HAP-1 (cell line): ENCODE results near the gene MAP6D1.
"Not testable (repeated sequence)": the region's sequence is repeated elsewhere in the genome, so short reads cannot be mapped to it uniquely, and the experiment has no call there.

Source experiments
- DNase-seq, 2 experiments: peaks; one replicate each; pipeline ENCODE4 v3.0.0-alpha.2; 2016 to 2020; ENCODE audit warnings: low spot score in 2 of 2
- H3K27me3 ChIP-seq: fragments of 250-450 bp; sonication (Bioruptor Pico); 2 replicates; pipeline ENCODE4 v1.5.1; 2020; ENCODE audit warnings: low read depth, mild to moderate bottlenecking, moderate library complexity
- H3K36me3 ChIP-seq: fragments of 250-450 bp; sonication (Bioruptor Pico); replicated peaks from 2 replicates; pipeline ENCODE4 v1.5.1; 2020; ENCODE audit warnings: mild to moderate bottlenecking
- H3K4me1 ChIP-seq: fragments of 250-450 bp; sonication (Bioruptor Pico); 2 replicates; pipeline ENCODE4 v1.5.1; 2020; ENCODE audit warnings: mild to moderate bottlenecking
- H3K4me3 ChIP-seq: fragments of 250-450 bp; sonication (Bioruptor Pico); 2 replicates; pipeline ENCODE4 v1.5.1; 2020; ENCODE audit warnings: mild to moderate bottlenecking, moderate library complexity
- H3K9me3 ChIP-seq: fragments of 250-450 bp; sonication (Bioruptor Pico); 2 replicates; pipeline ENCODE4 v1.5.1; 2020; ENCODE audit warnings: mild to moderate bottlenecking, moderate library complexity
- in situ Hi-C: fragments of 300-500 bp; cut with MboI; formaldehyde crosslinking; loops from 3 replicates; pipeline ENCODE4 v1.14.3; 2020; ENCODE audit warnings: low sequenced_read_pairs, inconsistent platforms, mixed read lengths

Gene MAP6D1

DNA sequence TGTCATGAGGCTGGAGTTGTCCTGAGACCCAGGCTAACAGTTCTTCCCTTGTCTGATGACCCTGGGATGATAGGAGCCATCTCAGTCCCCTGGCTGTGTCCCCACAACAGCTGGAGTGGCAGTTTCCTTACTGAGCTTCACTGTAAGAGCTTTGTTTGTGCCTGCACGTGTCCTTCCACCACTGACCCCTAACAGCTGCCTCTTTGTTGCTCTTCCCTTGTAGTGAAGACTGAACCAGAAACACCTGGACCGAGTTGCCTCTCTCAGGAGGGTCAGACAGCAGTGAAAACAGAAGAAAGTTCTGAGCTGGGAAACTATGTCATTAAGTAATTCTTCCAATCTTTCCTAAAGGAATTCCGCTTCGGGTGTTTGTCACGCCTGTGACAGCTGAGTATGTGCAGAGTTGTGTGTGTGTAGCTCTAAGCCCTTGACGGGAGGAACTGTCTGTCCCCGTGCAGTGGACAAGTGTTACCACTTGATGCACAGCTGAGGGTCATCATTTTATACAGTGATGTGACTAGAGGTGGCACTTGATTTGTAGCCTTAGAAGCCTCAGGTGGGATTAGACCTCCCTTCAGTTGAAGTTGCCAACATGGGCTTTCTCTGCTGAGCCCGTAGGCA is 25.0 kb downstream of the MAP6D1 start:
- DNase-seq = no peak
- Histone ChIP-seq H3K4me3 (no peak overlapping the region), H3K27me3 (no peaks in the 10 kb centered on the region), H3K9me3 (no peaks in the 10 kb centered on the region), H3K4me1 (no peaks in the 10 kb centered on the region; the same call in none of the 2 replicates), H3K36me3 (peaks cover 75% of the 10 kb centered on the region)
- in situ Hi-C loops = no loop called here

DNA sequence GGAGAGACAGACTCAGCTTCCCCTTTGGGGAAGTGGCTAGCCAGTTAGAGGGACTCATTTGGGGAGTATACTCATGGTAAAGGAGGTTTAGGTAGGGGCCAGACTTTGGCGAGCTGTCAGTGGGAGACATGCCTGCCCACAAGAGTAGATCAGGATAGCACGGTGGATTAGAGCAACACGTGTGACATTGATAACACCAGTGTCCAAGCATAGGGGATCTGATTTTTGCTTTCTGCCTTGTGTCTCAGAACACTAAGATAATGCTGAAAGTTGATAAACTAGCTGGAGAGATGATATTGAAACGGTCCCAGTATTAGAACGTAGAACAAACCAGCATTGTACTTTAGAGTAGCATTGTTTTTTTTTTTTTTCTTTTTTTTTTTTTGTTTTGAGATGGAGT is 25.9 kb downstream of the MAP6D1 start:
- no peak for DNase-seq
- Histone ChIP-seq H3K27me3 (no peaks in the 10 kb centered on the region), H3K36me3 (peaks cover 69% of the 10 kb centered on the region), H3K4me1 (no peaks in the 10 kb centered on the region; the same call in none of the 2 replicates), H3K9me3 (no peaks in the 10 kb centered on the region), H3K4me3 (no peak overlapping the region)
- in situ Hi-C loops = no loop called here

DNA sequence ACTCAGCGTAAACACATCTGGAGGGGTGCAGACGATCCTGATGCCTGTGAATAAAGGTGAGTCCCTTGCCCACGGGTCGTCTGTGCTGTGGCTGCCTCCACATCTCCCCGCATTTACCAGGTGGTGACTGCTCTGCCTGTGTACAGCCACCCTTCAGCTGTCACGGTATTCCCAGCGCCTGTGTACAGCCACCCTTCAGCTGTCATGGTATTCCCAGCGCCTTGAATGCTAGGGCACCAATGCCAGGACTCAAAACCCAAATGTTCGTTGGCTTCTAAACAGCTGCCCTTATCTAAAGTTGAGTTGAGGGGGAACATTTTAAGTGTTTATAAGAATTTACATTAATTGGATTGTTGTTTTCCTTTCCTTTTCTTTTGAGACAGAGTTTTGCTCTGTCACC is 27.4 kb downstream of the MAP6D1 start:
- H3K4me3 ChIP-seq = no peak overlapping the region
- no peaks in the 10 kb centered on the region for H3K27me3 ChIP-seq
- H3K9me3 ChIP-seq = no peaks in the 10 kb centered on the region
- DNase-seq = no peak
- in situ Hi-C loops = no loop called here
- H3K4me1 ChIP-seq = no peaks in the 10 kb centered on the region; the same call in none of the 2 replicates
- peaks cover 63% of the 10 kb centered on the region for H3K36me3 ChIP-seq

DNA sequence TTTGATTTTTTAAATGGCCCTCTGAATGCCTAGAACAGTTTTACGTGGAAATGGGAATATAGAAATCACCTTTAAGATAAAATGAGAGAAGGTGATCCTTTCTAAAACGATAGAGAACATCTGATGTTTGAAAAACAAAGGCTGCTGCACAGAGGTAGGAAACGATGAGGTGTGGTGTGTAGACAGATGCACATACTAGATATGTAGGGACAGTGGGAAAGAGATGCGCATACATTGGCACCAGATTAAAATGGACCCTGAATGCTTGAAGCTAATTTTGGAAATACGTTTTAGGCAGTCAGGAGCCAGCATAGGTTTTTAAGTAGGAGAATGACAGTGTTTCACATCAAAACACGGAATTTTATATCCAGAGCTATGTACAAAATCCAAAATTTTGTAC is 29.0 kb downstream of the MAP6D1 start:
- Histone ChIP-seq H3K36me3 (peaks cover 60% of the 10 kb centered on the region), H3K4me1 (no peaks in the 10 kb centered on the region; the same call in none of the 2 replicates)
- in situ Hi-C loops = no loop called here

GRCh38 chr3:183794452-183794851 is 30.9 kb downstream of the MAP6D1 start:
- H3K4me3 ChIP-seq = no peak overlapping the region
- DNase-seq = no peak
- no peaks in the 10 kb centered on the region for H3K27me3 ChIP-seq
- no peaks in the 10 kb centered on the region for H3K9me3 ChIP-seq
- H3K36me3 ChIP-seq = peaks cover 60% of the 10 kb centered on the region
- in situ Hi-C loops = no loop called here
- H3K4me1 ChIP-seq = no peaks in the 10 kb centered on the region

More for the DNA sequence above, 29.0 kb downstream of the MAP6D1 start:
- no peak for DNase-seq
- Histone ChIP-seq H3K27me3 (no peaks in the 10 kb centered on the region), H3K9me3 (no peaks in the 10 kb centered on the region), H3K4me3 (no peak overlapping the region)

DNA sequence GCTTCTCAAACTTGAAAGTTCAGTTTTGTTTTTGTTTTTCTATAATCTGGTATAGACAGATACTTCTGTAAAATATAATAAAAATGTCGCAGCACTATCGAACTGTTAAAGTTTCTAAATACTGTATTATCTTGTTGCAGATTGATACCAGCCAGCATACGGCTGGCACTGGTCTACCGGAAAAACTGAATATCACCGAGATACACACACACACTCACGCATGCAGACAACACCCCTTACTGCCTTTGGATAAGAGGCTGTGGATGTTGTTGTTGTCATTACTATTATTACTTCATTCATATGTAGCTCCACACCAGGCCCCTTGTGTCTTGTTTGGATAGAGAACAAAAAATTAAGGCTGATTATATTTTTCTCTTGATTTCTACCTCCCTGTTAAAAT is 32.4 kb downstream of the MAP6D1 start:
- in situ Hi-C loops = no loop called here
- H3K4me1 ChIP-seq = no peaks in the 10 kb centered on the region
- H3K9me3 ChIP-seq = no peaks in the 10 kb centered on the region
- no peak overlapping the region for H3K4me3 ChIP-seq
- DNase-seq = no peak
- no peaks in the 10 kb centered on the region for H3K27me3 ChIP-seq
- peaks cover 58% of the 10 kb centered on the region for H3K36me3 ChIP-seq

DNA sequence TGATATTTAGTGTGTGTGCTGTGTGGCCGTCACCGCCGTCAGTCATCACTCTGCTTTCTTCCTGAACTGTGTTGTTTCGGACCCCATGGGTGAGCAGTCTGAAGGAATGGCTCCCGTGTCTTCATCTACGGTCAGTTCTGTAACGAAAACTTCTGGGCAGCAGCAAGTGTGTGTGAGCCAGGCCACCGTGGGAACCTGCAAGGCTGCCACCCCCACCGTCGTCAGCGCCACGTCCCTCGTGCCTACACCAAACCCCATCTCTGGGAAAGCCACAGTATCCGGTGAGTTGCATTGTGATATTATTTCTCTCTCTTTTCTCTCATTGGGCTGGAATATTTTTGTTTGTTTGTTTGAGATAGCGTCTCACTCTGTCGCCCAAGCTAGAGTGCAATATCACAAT is 34.7 kb downstream of the MAP6D1 start:
- no peaks in the 10 kb centered on the region for H3K27me3 ChIP-seq
- H3K4me3 ChIP-seq = no peak overlapping the region
- peaks cover 73% of the 10 kb centered on the region for H3K36me3 ChIP-seq
- in situ Hi-C loops = no loop called here
- DNase-seq = no peak
- no peaks in the 10 kb centered on the region for H3K9me3 ChIP-seq
- no peaks in the 10 kb centered on the region for H3K4me1 ChIP-seq

DNA sequence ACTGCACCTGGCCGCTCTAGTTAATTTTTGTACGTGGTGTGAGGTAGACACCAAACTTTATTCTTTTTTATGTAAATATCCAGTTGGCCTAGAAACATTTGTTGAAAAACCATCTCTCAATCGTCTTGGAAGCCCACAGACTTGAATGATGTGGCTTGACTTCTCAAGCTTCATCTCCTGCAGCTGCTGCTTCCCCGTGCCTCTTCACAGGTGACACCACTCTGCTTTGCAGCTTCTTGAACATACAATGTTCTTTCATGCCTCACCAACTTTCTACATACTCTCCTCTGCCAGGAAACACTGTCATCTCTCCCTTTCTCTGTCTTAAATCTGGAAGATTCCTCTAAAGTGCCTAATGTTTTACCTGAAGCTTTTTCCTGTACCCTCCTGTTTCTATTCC is 35.6 kb downstream of the MAP6D1 start:
- H3K4me1 ChIP-seq = no peaks in the 10 kb centered on the region
- H3K27me3 ChIP-seq = no peaks in the 10 kb centered on the region
- no peak for DNase-seq
- peaks cover 78% of the 10 kb centered on the region for H3K36me3 ChIP-seq
- no peaks in the 10 kb centered on the region for H3K9me3 ChIP-seq
- in situ Hi-C loops = no loop called here
- no peak overlapping the region for H3K4me3 ChIP-seq

- in situ Hi-C loops, H3K4me3 ChIP-seq, H3K9me3 ChIP-seq, DNase-seq, H3K27me3 ChIP-seq, H3K4me1 ChIP-seq: not testable (repeated sequence)
- H3K36me3 ChIP-seq = peaks cover 76% of the 10 kb centered on the region
Measured at GRCh38 chr3:183784503-183784902, 40.9 kb downstream of the MAP6D1 start.

GRCh38 chr3:183782576-183783276 is 42.7 kb downstream of the MAP6D1 start:
- DNase-seq = no peak
- Histone ChIP-seq H3K4me3 (no peak overlapping the region), H3K27me3 (no peaks in the 10 kb centered on the region), H3K4me1 (no peaks in the 10 kb centered on the region), H3K36me3 (peaks cover 76% of the 10 kb centered on the region), H3K9me3 (no peaks in the 10 kb centered on the region)
- in situ Hi-C loops = no loop called here

DNA sequence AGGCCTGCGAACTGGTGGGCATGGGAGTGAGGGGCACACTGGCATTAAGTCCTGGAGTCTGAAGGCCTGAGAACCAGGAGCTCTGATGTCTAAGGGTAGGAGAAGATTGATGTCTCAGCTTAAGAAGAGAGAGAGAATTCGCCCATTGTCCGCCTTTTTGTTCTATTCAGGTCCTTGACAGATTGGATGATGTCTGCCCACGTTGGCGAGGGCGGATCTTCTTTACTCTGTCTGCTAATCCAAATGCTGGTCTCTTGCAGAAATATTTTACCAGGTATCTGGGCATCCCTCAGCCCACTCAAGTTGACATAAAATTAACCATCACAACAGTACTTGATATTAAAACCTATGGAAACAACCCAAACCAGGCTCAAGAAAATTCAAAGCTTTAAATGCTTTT is 44.1 kb downstream of the MAP6D1 start:
- in situ Hi-C loops = no loop called here
- no peak overlapping the region for H3K4me3 ChIP-seq
- no peaks in the 10 kb centered on the region for H3K4me1 ChIP-seq
- peaks cover 76% of the 10 kb centered on the region for H3K36me3 ChIP-seq
- H3K27me3 ChIP-seq = no peaks in the 10 kb centered on the region
- DNase-seq = no peak
- no peaks in the 10 kb centered on the region for H3K9me3 ChIP-seq

GRCh38 chr3:183779896-183780465 is 45.4 kb downstream of the MAP6D1 start:
- Histone ChIP-seq H3K27me3 (no peaks in the 10 kb centered on the region), H3K4me1 (no peaks in the 10 kb centered on the region), H3K4me3 (no peak overlapping the region), H3K36me3 (peaks cover 80% of the 10 kb centered on the region), H3K9me3 (no peaks in the 10 kb centered on the region)
- DNase-seq = no peak
- in situ Hi-C loops = no loop called here

DNA sequence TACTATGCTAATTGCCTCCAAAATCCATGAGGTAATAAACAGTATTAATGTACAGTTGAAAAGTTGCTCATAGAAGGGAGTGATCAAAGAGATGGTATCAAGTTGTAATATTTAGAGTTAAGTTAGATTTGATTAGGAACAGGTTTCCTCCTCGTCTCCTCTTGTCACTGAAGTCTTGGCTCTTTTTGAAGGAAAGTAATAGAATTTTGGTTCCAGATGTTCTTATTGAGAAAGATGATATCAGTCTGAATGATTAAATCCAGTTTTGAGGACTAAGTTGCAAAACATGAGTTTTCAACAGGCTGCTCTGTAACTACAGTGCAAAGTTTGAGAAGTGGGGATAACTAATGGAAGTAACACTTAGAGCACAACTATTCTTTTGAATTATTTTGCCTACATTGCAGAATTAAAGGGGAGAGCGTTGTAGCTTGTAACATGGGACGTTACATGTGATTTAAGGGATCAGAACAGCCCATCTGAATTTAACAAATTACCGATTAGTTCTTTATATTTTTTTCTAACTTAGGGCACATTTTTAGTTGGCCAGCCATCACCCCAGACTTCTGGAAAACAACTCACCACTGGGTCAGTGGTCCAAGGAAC is 48.3 kb downstream of the MAP6D1 start:
- in situ Hi-C loops = no loop called here
- no peaks in the 10 kb centered on the region for H3K9me3 ChIP-seq
- H3K4me1 ChIP-seq = no peaks in the 10 kb centered on the region
- H3K4me3 ChIP-seq = no peak overlapping the region
- DNase-seq = no peak
- H3K27me3 ChIP-seq = no peaks in the 10 kb centered on the region
- peaks cover 89% of the 10 kb centered on the region for H3K36me3 ChIP-seq

GRCh38 chr3:183776451-183776850 is 48.9 kb downstream of the MAP6D1 start:
- H3K27me3 ChIP-seq, in situ Hi-C loops, H3K4me3 ChIP-seq, H3K9me3 ChIP-seq, H3K4me1 ChIP-seq, DNase-seq: not testable (repeated sequence)
- peaks cover 86% of the 10 kb centered on the region for H3K36me3 ChIP-seq
